Hepatocyte (in vitro differentiated cells): ENCODE measurements around the gene PCYT1A. TPM values are rescaled to one million over a fixed set of nuclear protein-coding genes. Genes with fewer than 3 reads are reported as not detected.

Experiments used
- DNase-seq: peaks from one replicate; pipeline ENCODE4 v3.0.0-alpha.2; 2016; ENCODE audit warnings: low spot score
- H2AFZ ChIP-seq: fragments of 200-600 bp; sonication (generic); 2 replicates; pipeline ENCODE4 v1.6.0; 2016; ENCODE audit warnings: antibody characterized with exemption, mild to moderate bottlenecking
- H3K27ac ChIP-seq: fragments of 200-600 bp; sonication (generic); 2 replicates; pipeline ENCODE4 v1.5.1; 2016; ENCODE audit warnings: mild to moderate bottlenecking
- H3K27me3 ChIP-seq: fragments of 200-600 bp; sonication (generic); 2 replicates; pipeline ENCODE4 v1.6.1; 2016
- H3K36me3 ChIP-seq: fragments of 200-600 bp; sonication (generic); replicated peaks from 2 replicates; pipeline ENCODE4 v1.5.1; 2016; ENCODE audit warnings: low read depth; ENCODE audit not compliant: insufficient read depth
- H3K4me1 ChIP-seq: fragments of 200-600 bp; sonication (generic); 2 replicates; pipeline ENCODE4 v1.5.1; 2016; ENCODE audit warnings: mild to moderate bottlenecking, moderate library complexity; ENCODE audit not compliant: insufficient read depth
- H3K4me2 ChIP-seq: fragments of 200-600 bp; sonication (generic); 2 replicates; pipeline ENCODE4 v1.6.0; 2016
- H3K4me3 ChIP-seq: fragments of 200-600 bp; sonication (generic); 2 replicates; pipeline ENCODE4 v1.5.1; 2016; ENCODE audit warnings: mild to moderate bottlenecking
- H3K79me2 ChIP-seq: fragments of 200-600 bp; sonication (generic); 2 replicates; pipeline ENCODE4 v1.6.0; 2017; ENCODE audit warnings: mild to moderate bottlenecking
- H3K9me2 ChIP-seq: fragments of 200-600 bp; sonication (generic); replicated peaks from 2 replicates; pipeline ENCODE4 v1.6.0; 2017; ENCODE audit warnings: mild to moderate bottlenecking; ENCODE audit not compliant: insufficient read depth
- H3K9me3 ChIP-seq: fragments of 200-600 bp; sonication (generic); 2 replicates; pipeline ENCODE4 v1.5.1; 2016; ENCODE audit warnings: low read depth, mild to moderate bottlenecking
- H4K20me1 ChIP-seq: fragments of 200-600 bp; sonication (generic); 2 replicates; pipeline ENCODE4 v1.6.0; 2016; ENCODE audit warnings: mild to moderate bottlenecking; ENCODE audit not compliant: insufficient read depth, poor library complexity, severe bottlenecking
- EZH2 ChIP-seq: fragments of 200-600 bp; sonication (generic); IDR thresholded peaks from 2 replicates; pipeline ENCODE4 v1.6.1; 2016; ENCODE audit warnings: antibody characterized with exemption, mild to moderate bottlenecking, borderline replicate concordance
- EZH2phosphoT487 ChIP-seq: fragments of 200-600 bp; sonication (generic); IDR thresholded peaks from one replicate; pipeline ENCODE4 v1.6.1; 2018; ENCODE audit warnings: antibody characterized with exemption, mild to moderate bottlenecking, low read depth, moderate library complexity; ENCODE audit not compliant: unreplicated experiment, severe bottlenecking
- WGBS: methylation state at CpG from one replicate; pipeline ENCODE4 v1.1.6; 2016; ENCODE audit warnings: low lambda C conversion rate; ENCODE audit errors: missing lambda C conversion rate; 5-methylcytosine and 5-hydroxymethylcytosine counted together
- polyA plus RNA-seq: library from polyadenylated mRNA; unstranded; fragments of >200 nt; fragmentation: Nextera tagmentation; extraction: Ambion mirVana; gene quantifications from 2 replicates; pipeline ENCODE4 v1.2.1, GENCODE V29; 2016
- total RNA-seq: library from RNA; depleted of rRNA; stranded (reverse); fragments of >200 nt; gene quantifications from 2 replicates; pipeline ENCODE4 v1.2.3, GENCODE V29; 2014
- TF ChIP-seq, protein P1 (sequence below): fragments of 200-600 bp; sonication (generic); IDR thresholded peaks from 2 replicates; pipeline ENCODE4 v1.5.1; 2016; ENCODE audit warnings: antibody characterized with exemption, mild to moderate bottlenecking; ENCODE audit not compliant: poor library complexity

The PCYT1A gene
- total and polyA plus RNA-seq, 2 experiments from 2014 or later = 23.8 to 69.7 TPM

- no peak overlapping the region for H3K4me2 ChIP-seq
- no peaks in the 10 kb centered on the region for H3K4me1 ChIP-seq
- WGBS = 88% methylated on average over 8 of the region's 8 CpGs
- H3K27ac ChIP-seq = no peak overlapping the region
- H3K4me3 ChIP-seq = no peak overlapping the region
- H4K20me1 ChIP-seq = no peaks in the 10 kb centered on the region
- no peaks in the 10 kb centered on the region for H3K79me2 ChIP-seq
- no peak for DNase-seq
- H3K36me3 ChIP-seq = no peaks in the 10 kb centered on the region
- no peak overlapping the region for H2AFZ ChIP-seq
- H3K9me3 ChIP-seq = no peaks in the 10 kb centered on the region
- H3K9me2 ChIP-seq = no peaks in the 10 kb centered on the region
- H3K27me3 ChIP-seq = no peaks in the 10 kb centered on the region
- TF ChIP-seq EZH2 = no peak
- TF ChIP-seq, protein P1, sequence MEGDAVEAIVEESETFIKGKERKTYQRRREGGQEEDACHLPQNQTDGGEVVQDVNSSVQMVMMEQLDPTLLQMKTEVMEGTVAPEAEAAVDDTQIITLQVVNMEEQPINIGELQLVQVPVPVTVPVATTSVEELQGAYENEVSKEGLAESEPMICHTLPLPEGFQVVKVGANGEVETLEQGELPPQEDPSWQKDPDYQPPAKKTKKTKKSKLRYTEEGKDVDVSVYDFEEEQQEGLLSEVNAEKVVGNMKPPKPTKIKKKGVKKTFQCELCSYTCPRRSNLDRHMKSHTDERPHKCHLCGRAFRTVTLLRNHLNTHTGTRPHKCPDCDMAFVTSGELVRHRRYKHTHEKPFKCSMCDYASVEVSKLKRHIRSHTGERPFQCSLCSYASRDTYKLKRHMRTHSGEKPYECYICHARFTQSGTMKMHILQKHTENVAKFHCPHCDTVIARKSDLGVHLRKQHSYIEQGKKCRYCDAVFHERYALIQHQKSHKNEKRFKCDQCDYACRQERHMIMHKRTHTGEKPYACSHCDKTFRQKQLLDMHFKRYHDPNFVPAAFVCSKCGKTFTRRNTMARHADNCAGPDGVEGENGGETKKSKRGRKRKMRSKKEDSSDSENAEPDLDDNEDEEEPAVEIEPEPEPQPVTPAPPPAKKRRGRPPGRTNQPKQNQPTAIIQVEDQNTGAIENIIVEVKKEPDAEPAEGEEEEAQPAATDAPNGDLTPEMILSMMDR = no peak
- no peak for TF ChIP-seq EZH2phosphoT487
These were observed 45.8 kb downstream of the PCYT1A start for GRCh38 chr3:196241704-196242103.

- WGBS = 94% methylated on average over 4 of the region's 4 CpGs
These were observed 47.1 kb downstream of the PCYT1A start for GRCh38 chr3:196240424-196240823.

GRCh38 chr3:196238612-196239560 is 48.6 kb downstream of the PCYT1A start:
- Histone ChIP-seq H3K79me2 (no peaks in the 10 kb centered on the region), H3K9me2 (no peaks in the 10 kb centered on the region), H3K36me3 (no peaks in the 10 kb centered on the region), H3K27ac (no peak overlapping the region), H3K27me3 (no peaks in the 10 kb centered on the region), H3K4me3 (no peak overlapping the region), H2AFZ (no peak overlapping the region), H3K4me1 (no peaks in the 10 kb centered on the region), H4K20me1 (no peaks in the 10 kb centered on the region), H3K9me3 (no peaks in the 10 kb centered on the region), H3K4me2 (no peak overlapping the region)
- no peak for DNase-seq
- no peak for TF ChIP-seq EZH2
- TF ChIP-seq, protein P1 = no peak
- no peak for TF ChIP-seq EZH2phosphoT487
- WGBS = 69% methylated on average over 14 of the region's 14 CpGs

More at GRCh38 chr3:196240424-196240823, 47.1 kb downstream of the PCYT1A start:
- H3K27me3 ChIP-seq = no peaks in the 10 kb centered on the region
- no peak overlapping the region for H3K4me3 ChIP-seq
- H3K4me1 ChIP-seq = no peaks in the 10 kb centered on the region
- DNase-seq = no peak
- H3K36me3 ChIP-seq = no peaks in the 10 kb centered on the region
- no peaks in the 10 kb centered on the region for H3K9me2 ChIP-seq
- H3K4me2 ChIP-seq = no peak overlapping the region
- no peaks in the 10 kb centered on the region for H4K20me1 ChIP-seq
- H3K27ac ChIP-seq = no peak overlapping the region
- H3K9me3 ChIP-seq = no peaks in the 10 kb centered on the region
- H2AFZ ChIP-seq = no peak overlapping the region
- TF ChIP-seq, protein P1 = no peak
- TF ChIP-seq EZH2 = no peak
- H3K79me2 ChIP-seq = no peaks in the 10 kb centered on the region
